ENCODE data around the gene SCLT1.
"Not testable (repeated sequence)": the region's sequence is repeated elsewhere in the genome, so short reads cannot be mapped to it uniquely, and the experiment has no call there.

Gene SCLT1

DNA sequence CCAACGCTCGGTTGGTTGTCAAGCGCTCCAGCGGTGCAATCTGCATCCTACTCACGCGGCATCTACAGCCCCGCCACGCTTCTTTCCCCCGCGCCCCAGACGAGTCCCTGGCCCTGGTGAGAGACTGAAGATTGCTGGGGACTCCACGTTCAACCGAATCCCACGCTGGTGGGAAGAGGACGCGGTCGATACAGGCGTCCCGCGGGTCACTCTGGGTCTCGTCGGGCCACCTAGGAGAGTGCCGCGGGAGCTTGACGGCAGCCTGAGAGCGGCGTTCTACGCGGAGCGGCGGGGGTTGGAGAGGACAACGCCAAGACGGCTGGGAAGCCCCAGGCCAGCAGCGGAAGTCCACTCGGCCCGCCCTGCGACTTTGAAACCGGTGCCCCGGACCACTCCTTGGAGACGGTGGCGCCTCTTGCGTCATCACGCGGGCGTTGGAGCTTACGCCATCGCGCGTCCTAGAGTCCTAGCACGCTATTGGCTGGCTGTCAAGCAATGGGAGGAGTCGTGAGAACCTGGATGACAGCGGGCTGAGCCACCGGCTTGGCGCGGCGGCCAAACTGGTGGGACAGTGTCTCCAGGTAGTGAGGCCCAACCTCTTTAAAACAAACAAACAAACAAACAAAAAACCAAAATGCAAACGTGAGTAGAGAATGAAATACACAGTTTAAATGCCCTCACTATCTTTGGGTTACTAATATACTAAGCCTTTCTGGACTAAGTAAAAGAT, at the start of gene SCLT1:
SCLT1 (minus strand) TSS at position 349 of the 730 bp plus-strand sequence. CDS start 436 bp downstream, outside the sequence.
- DNase-seq: peak; percentile 96

DNA sequence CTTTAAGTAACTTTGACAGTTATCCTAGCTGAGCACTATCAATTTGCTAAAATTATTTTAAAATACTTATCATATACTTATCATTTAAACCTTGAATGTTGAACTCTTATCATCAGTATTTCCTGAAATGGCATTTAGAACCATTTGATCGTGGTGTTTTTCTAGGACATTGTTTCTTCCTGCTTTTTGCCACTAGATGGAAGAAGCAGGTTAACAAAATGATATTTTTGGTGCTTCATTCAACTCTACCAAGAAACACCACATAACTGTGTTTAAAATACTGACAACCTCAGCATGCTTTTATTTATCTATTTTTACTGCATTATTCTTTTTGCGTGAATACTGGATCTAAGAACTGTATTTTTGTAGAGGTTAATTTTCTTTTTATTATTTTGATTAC, 47.2 kb upstream of the SCLT1 start:
- DNase-seq: no peak

DNA sequence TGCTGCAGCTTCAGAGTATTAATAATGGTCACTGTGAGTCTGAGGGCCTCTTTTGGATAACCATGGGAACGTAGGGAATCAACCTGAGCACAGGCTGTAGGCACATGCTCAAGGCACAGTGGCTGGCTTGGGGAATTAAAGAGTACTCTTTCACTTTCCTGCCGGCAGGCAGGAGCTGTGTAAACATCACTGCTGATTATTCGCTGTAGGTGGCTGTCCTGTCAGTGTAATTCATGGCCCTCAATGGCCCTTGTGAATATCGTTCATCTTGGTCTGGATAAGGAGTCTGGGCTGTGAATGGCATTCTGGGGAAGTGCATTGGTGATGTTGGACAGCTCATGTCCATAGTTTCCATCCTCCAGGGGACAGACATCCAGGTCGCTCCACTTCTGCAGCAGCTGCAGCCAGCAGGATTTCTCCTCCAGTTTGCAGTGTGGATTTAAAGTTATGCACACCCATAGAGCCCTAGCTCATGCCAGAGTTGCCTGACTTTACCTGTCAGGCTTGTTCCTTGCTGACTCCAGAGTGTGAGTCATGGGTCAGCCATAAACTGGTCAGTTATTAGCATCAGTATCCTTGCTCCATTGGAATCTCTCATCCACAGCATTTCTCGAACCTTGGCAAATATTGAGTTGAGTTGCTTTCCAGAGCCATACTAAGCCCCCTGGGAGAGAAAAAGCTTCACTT, 45.6 kb upstream of the SCLT1 start:
- no peak for DNase-seq

DNA sequence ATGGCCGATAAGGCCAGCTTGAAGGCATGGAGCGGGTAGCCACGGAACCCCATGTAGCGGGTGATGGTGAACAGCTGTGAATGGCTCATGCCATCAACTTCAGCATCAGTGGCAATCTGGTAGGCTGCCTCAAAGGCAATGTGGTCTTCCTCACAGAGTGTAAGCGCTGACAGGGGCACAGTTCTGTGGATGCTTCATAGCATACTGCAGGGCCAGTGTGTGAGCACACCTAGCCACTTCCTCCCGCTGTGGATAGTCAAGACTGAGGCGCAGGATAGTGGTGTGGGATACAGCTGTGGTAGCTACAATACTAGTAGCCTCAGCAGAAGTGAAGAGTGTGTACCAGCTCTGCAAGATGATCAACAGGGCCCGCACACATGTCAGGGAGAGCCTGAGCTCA, 43.1 kb upstream of the SCLT1 start:
- no peak for DNase-seq

DNA sequence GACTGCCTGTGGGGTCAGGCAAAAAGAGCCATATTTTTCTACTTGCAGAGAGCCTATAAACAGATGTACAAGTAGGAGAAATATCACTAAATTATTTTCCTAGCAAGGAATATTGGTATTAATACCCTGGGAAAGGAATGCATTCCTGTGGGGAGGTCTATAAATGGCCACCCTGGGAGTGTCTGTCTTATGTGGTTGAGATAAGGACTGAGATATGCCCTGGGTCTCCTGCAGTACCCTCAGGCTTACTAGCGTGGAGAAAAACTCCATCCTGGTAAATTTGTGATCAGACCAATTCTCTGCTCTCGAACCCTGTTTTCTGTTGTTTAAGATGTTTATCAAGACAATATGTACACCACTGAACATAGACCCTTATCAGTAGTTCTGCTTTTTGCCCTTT, 38.0 kb upstream of the SCLT1 start:
- DNase-seq: no peak

DNA sequence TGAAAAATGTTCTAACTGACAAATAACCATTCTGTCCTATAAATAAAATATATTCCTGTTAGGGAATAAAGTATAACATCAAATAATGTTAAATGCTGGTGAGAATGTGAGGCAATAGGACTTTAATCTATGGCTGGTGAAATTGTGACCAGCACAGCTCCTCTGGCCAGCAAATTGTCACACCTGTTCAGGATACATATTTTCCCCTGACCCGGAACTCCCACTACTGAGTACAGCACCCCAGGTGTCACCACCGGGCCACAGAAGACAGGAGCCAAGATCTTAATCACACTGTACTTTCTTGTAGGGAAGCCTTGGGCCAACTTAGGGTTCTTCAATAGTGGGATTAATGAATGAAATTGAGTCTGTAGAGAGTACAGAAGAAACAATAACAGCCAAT, 35.8 kb upstream of the SCLT1 start:
- DNase-seq: no peak

DNA sequence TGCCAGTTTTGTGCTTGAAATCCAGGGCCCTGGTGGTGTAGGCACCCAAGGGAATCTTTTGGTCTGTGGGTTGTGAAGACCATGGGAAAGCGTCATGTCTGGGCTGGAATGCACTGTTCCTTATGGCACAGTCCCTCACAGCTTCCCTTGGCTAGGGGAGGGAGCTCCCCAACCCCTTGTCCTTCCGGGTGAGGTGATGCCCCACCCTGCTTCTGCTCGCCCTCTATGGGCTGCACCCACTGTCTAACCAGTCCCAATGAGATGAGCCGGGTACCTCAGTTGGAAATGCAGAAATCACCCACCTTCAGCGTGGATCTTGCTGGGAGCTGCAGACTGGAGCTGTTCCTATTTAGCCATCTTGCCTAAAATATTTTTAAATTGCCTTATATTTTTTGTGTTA, 33.3 kb upstream of the SCLT1 start:
- DNase-seq: not testable (repeated sequence)

DNA sequence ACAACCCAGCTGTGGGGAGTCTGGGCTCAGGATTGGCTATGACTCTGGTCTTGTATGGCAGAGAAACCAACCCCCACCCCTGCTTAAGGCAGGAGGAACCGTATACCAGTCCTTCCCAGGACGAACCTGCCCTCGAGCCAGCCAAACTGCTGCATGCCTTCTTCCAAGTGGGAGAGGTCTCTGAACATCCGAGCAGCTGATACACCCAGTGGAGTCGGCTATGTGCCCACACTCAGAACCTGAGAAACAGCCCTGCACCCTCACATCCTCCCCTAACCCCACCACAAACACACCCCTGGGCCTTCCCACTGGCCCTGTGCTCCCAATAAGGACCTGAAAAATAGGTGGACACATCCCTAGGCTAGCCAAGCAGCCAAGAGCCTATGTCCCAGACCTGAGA, 24.4 kb upstream of the SCLT1 start:
- DNase-seq: no peak

DNA sequence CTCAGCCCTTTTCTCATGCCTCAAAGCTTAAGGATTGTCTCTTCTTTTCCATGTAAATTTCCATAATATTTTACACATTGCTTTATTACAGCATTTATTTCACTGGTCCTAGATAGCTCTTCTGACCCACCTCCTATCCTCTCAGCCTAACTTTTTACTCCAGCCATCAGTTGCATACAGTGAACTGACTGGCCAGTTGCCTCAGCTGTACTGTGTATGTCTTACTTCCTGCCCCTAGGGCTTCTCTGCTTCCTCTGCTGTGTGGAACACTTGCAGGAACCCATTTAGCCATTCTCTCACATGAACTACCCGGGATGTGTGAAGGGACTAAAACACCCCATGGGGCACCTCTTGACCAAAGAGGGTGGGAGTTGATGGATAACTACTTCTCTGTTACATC, 20.6 kb upstream of the SCLT1 start:
- DNase-seq: no peak

DNA sequence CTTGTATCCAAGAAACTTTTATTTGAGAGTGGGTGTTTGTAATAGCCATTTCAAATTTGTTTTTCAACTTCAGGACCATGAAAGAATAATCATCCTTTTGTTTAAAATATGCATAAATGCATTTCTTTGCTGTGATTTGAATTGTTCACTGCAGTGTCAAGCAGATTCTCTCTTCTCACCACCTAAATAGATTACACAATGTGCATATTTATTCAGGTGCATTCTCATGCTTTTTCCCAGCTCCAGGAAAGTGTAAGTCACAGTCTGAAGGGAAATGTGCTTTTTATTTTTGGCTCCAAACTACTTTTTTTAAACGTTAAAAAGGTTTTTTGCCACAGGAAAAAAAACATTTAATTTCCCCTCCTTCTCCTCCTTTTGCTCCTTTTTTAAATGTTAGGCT, 20.1 kb upstream of the SCLT1 start:
- DNase-seq: no peak

DNA sequence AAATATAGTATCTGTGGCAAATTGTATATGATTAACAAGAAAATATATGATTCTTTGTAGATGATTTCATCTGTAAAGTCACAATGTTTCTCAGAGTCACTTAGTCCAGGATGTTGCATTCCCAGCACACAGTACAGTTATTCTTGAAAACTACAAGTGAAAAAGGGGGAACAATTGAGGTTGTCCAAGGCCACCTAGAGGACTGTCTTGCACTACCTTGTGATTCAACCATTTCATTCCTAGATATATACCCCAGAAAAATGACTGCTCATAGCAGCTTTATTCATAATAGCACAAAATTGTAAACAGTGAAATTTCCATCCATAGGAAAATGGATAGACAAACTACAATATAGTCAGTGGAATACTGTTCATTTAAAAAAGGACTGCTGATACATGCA, 18.6 kb upstream of the SCLT1 start:
- no peak for DNase-seq

DNA sequence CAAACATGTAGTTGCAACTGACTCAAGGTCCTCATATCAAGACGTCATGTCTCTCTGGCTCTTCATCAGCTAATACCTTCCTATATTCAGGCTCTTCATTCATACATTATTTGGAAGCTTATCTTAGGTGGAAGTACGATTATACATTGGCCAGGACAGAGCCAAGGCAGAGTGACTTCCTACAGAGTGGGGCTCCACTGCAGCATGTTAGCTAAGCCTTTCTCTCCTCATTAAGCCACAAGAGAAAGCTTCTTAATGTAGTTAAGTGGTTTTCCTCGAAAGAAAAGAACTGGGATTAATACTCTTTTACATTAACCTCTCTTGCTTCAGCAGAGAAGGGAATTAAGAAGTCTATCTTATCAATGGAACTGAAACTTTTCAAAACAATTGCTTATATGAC, 17.6 kb upstream of the SCLT1 start:
- no peak for DNase-seq

DNA sequence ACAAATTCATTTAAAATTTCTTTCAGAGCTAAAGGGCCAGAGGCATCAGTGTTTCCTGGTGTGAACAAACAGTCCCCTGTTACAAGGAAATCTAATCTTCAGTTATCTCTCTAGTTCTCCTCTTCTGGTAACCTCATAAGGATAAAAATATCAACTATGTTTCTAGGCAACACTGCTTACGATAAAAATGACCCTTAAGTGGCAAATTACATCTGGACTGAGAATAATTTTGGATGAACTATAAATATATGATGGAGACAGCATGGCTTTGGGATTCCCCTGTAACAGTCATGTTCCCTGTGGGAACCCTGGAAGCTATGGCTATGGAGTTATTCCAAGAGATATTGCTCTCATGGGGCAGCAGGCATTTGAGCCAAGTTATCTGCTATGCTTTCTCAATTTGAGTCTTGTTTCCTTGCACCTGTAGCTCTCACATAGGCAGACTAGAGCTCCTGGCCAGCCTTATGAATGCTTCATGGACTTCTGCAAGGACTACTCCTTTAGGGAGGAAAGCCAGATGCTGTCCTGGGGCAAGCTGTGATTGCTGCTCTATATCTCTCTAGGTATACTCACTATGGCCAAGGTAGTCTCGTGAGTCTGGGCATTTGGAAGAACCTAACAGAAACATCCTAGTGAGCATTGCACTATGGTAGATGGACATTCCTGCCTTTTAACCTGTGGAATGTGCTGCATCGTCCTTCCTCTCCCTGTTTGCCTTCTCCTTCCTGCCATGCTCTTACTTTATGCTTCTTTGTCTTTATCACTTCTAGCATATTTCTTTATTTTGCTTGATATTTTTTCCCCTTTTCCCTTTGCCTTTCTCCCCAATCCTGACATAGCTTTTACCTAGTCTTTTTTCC, 16.9 kb upstream of the SCLT1 start:
- no peak for DNase-seq

DNA sequence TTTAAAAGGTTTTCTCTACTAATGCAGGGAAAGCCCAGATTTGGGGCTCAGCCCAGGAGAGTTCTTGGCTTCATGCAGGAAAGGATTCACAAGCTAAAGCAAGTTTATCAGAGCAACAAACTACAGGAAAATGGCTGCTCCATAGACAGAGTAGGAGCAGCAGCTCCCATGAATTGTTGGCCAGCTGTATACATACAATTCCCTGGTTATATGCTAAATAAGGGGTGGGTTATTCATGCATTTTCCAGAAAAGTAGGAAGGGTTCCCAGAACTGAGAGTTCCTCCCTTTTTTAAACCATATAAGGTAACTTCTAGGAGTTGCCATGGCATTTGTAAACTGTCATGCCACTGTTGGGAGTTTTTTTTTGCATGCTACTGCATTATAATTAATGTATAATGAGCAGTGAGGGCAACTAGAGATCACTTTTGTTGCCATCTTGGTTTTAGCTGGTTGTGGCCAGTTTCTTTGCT, 5.2 kb upstream of the SCLT1 start:
- no peak for DNase-seq

DNA sequence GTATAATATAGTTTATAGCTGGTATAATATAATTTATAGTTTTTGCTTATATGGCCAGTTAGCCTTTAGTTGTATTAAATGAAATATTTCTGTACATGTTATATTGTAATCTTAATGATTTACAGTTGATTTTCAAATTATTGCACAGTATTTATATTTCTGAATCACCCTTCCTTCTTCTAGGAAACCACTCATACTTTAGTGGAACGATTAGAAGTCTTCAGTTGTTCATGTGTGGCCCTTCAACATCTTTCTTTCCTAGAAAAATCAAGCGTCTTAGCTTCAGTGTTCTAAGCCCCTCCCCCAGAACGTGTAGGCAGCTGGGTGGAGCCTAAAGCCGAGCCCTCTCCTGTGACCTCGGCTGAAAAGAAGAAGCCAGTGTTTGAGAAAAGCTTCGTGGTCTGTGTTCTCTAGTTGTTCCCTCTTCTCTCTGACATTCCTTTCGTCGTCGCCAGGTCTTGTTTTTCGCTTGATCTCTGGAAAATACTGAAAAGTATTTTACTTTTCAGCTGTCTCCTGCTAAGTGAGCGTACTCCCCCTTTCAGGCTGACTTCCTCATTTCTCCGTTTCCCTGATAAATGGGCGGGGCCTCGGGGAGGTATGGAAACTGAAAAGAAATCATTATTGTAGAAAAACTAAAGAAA, 2.6 kb upstream of the SCLT1 start, which contains the start of gene C4orf33:
C4orf33 (plus strand) TSS at position 342 of the 644 bp plus-strand sequence. CDS start 6,459 bp downstream, outside the sequence.
- peak; percentile 81 for DNase-seq

DNA sequence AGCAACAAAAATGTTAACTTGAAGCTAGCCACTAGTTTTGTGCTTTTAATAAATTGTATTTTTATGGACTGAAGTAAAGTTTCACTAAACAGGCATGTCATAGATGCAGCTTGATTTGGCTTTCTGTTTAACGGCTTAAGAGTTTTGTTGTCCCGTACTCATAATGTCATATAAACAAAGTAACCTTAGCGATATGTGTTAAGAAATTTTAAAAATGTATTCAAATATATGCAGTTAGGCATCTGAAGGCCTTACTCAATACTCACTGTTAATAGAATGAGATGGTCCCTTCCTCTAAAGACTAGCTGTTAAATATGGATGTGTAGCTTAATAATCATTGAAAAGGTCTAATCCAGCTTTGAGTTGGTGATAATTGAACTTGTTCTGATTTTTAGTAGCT, 1.0 kb upstream of the SCLT1 start:
- DNase-seq: no peak

DNA sequence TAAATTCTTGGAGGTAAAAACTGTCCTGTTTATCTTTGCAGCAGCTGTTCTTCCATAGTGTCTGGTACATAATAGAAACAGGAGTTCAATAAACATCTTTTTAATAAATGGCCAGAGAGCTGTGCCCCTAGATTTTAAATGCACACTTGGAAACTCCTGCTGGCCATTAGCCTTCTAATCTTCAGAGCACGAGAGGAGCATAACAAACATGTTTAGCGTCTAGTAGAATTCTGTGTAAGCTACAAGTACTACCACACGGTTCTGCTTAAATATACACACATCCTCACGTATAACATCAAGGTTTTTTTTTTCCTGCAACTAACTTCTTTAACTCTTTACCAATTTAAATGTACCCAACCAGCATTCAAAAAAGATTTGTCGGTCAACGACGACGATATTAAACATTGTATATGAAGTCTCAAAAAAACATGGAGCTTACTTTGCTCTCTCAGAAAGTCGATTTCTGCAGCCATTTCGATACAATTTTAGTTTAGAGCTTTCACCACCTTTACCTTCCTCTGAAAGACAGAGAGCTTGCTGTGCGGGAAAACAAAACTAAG, 628 bp downstream of the SCLT1 start:
- DNase-seq: no peak

DNA sequence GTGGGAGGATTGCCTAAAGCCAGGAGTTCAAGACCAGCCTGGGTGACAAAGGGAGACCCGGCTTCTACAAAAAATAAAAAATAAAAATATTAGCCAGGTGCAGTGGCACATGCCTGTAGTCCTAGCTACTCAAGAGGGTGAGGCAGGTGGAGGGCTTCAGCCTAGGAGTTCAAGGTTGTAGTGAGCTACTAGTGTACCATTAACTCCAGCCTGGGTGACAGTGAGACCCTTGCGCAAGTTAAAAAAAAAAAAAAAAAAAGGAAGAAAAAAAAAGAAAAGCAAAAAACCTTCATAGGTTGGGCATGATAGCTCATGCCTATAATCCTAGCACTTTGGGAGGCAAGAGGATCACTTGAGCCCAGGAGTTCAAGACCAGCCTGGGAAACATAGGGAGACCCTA, 5.8 kb downstream of the SCLT1 start:
- DNase-seq: no peak

DNA sequence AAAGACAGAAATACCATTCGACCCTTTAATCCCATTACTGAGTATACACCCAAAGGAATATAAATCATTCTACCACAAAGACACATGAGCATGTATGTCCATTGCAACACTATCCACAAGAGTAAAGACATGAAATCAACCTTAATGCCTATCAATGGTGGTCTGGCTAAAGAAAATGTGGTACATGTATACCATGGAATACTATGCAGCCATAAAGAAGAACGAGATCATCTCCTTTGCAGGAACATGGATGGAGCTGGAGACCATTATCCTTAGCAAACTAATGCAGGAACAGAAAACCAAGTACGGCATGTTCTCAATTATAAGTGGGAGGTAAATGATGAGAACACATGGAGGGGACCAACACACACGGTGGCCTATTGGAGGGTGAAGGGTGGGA, 7.9 kb downstream of the SCLT1 start:
- DNase-seq: no peak

DNA sequence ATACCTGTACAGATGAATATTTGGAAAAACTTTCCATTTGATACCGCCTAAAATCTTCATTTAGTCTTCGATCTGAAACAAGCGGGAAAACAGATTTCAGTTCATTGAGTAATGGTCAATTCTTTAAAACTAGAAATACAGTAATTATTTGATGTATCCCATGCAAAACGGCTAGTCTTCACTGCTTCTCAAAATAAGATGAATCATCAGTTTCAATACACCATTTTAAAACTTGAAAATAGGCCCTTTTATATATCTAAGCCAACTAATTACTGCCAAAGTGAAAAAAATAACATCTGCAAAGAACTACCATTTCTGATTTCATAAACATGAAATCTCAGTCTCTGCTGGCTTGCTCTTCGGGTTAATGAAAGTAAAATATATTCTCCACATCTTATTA, 11.0 kb downstream of the SCLT1 start:
- DNase-seq: no peak

DNA sequence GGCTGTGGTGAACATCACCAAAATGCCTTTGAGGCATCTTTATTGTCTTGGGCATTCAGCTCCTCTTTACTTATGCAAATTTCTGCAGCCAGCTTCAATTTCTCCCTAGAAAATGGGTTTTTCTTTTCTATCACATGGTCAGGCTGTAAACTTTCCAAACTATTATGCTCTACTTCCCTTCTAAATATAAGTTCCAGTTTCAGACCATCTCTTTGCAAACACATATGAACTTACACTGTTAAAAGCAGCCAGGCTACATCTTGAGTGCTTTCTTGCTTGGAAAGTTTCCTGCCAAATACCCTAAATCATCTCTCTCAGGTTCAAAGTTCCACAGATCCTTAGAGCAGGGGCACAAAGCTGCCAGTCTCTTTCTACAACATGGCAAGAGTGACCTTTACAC, 13.2 kb downstream of the SCLT1 start:
- DNase-seq: no peak

DNA sequence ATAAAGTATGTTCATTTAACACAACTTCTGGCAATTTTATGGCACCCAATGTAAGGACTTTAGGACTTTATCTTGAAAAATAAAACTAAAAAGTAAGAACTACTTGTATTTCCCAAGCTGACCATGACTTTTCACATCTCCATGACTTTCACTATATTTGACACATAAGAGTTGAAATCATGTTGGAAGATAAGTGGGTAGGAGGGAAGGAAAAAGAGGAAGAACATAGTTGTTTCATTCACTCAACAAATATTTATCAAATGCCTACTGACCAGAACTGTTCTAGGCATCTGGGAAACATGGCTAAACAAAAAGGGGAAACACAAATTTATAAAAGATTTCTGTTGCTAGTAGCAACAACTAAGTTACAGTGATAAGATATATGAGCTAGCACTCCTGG, 16.0 kb downstream of the SCLT1 start:
- DNase-seq: no peak

DNA sequence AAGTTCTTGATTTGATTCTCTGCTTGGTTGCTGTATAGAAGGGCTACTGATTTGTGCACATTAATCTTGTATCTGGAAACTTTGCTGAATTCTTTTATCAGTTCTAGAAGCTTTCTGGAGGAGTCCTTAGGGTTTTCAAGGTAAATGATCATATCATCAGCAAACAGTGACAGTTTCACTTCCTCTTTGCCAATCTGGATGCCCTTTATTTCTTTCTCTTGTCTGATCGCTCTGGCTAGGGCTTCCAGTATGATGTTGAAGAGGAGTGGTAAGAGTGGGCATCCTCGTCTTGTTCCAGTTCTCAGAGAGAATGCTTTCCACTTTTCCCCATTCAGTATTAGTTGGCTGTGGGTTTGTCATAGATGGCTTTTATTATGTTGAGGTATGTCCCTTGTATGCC, 23.8 kb downstream of the SCLT1 start:
- not testable (repeated sequence) for DNase-seq
